ENCODE results near the gene PTGFRN. TPM values are rescaled to one million over a fixed set of nuclear protein-coding genes. Genes with fewer than 3 reads are reported as not detected.

PTGFRN gene
- total and polyA plus RNA-seq, 2 of the 8 experiments (the other 6 are each of a cell fraction or from before 2014, with no cell fraction given), result 13.0 to 32.6 TPM

- TF ChIP-seq CHD7 (IDR thresholded peaks at IDR 0.05; ENCODE audit: insufficient replicate concordance, low read length) (no peak), RFX5 (IDR thresholded peaks at IDR 0.05; ENCODE audit: borderline replicate concordance, low read depth, low read length) (no peak), RBBP5 (IDR thresholded peaks at IDR 0.05; ENCODE audit: borderline replicate concordance, low read depth, low read length) (no peak), CBX5 (IDR thresholded peaks at IDR 0.05; ENCODE audit: low read depth, low read length) (no peak), BCL11A (IDR thresholded peaks at IDR 0.05; ENCODE audit: low read depth in 2 of 2, low read length in 2 of 2) (no peak), CTBP2 (IDR thresholded peaks at IDR 0.05; ENCODE audit: borderline replicate concordance, insufficient read depth, insufficient read length, low read length) (no peak), PHF8 (conservative IDR thresholded peaks at IDR 0.05; ENCODE audit: low read depth, low read length) (no peak), RAD21 (IDR thresholded peaks at IDR 0.05 in 1 of 2, conservative IDR thresholded peaks at IDR 0.05 in 1 of 2; ENCODE audit: low read depth in 2 of 2, low read length in 2 of 2) (no peak), RNF2 (IDR thresholded peaks at IDR 0.05; ENCODE audit: borderline replicate concordance, low read depth, low read length, missing control alignments, poor library complexity, severe bottlenecking) (no peak), SP2 (IDR thresholded peaks at IDR 0.05; ENCODE audit: low read length) (no peak), SRF (IDR thresholded peaks at IDR 0.05; ENCODE audit: low read depth, low read length) (no peak)
Observed at GRCh38 chr1:116938216-116938615, 28.5 kb downstream of the PTGFRN start (continued).

All from H1 (cell line).